Osteoblast (primary cell): ENCODE measurements around the gene PITX3. TPM values are rescaled to one million over a fixed set of nuclear protein-coding genes. Genes with fewer than 3 reads are reported as not detected.

ENCODE experiments used
- DNase-seq: peaks from one replicate; pipeline ENCODE4 v3.0.0; 2011; ENCODE audit warnings: low spot score, mixed read lengths; ENCODE audit not compliant: insufficient read length; ENCODE audit errors: missing footprints
- H2AFZ ChIP-seq: 2 replicates; pipeline ENCODE4 v1.6.0; 2011; ENCODE audit warnings: mild to moderate bottlenecking, low read length
- H3K27ac ChIP-seq: 2 replicates; pipeline ENCODE4 v1.5.1; 2011; ENCODE audit warnings: mild to moderate bottlenecking, low read depth, low read length, moderate library complexity
- H3K27me3 ChIP-seq: 2 replicates; pipeline ENCODE4 v1.6.0; 2012; ENCODE audit warnings: mild to moderate bottlenecking, control low read depth, inconsistent platforms, low read length, moderate library complexity; ENCODE audit not compliant: insufficient read depth
- H3K36me3 ChIP-seq: 2 replicates; pipeline ENCODE4 v1.5.1; 2011; ENCODE audit warnings: mild to moderate bottlenecking, low read length, control low read depth, moderate library complexity; ENCODE audit not compliant: insufficient read depth
- H3K4me1 ChIP-seq: 2 replicates; pipeline ENCODE4 v1.5.1; 2011; ENCODE audit warnings: mild to moderate bottlenecking, low read length, control low read depth, moderate library complexity; ENCODE audit not compliant: insufficient read depth
- H3K4me2 ChIP-seq: 2 replicates; pipeline ENCODE4 v1.6.0; 2011; ENCODE audit warnings: mild to moderate bottlenecking, low read length; ENCODE audit not compliant: insufficient read depth
- H3K4me3 ChIP-seq: fragments of 200-600 bp; sonication (generic); 3 replicates; pipeline ENCODE4 v1.5.1; 2012; ENCODE audit warnings: mild to moderate bottlenecking, low read length, inconsistent platforms; ENCODE audit not compliant: insufficient read depth
- H3K79me2 ChIP-seq: 2 replicates; pipeline ENCODE4 v1.6.0; 2012; ENCODE audit warnings: mild to moderate bottlenecking, low read length, control low read depth, inconsistent platforms; ENCODE audit not compliant: insufficient read depth
- H3K9me3 ChIP-seq: 2 replicates; pipeline ENCODE4 v1.5.1; 2011; ENCODE audit warnings: low read depth, low read length, control low read depth
- H4K20me1 ChIP-seq: 2 replicates; pipeline ENCODE4 v1.6.0; 2012; ENCODE audit warnings: mild to moderate bottlenecking, low read length, control low read depth; ENCODE audit not compliant: insufficient read depth
- CTCF ChIP-seq: IDR thresholded peaks from 2 replicates; pipeline ENCODE4 v1.5.1; 2011; ENCODE audit warnings: mild to moderate bottlenecking, low read depth, low read length, moderate library complexity; ENCODE audit errors: extremely low read depth
- total RNA-seq: library from RNA; depleted of rRNA; stranded (reverse); fragments of >200 nt; gene quantifications from 2 replicates; pipeline ENCODE4 v1.2.3, GENCODE V29; 2012

Gene PITX3
- total RNA-seq, 1 donor = under 0.01 TPM

- H3K79me2 ChIP-seq = peaks cover 90% of the 10 kb centered on the region
- TF ChIP-seq CTCF = no peak
- peaks cover 6% of the 10 kb centered on the region for H3K36me3 ChIP-seq
Measured at GRCh38 chr10:102283890-102284289, 42.6 kb upstream of the PITX3 start.

GRCh38 chr10:102283488-102283887 lies 42.2 kb upstream of the PITX3 start:
- Histone ChIP-seq H3K27ac (no peak overlapping the region), H4K20me1 (peaks cover 71% of the 10 kb centered on the region), H3K4me1 (peaks cover 10% of the 10 kb centered on the region), H3K4me2 (no peak overlapping the region), H3K27me3 (no peaks in the 10 kb centered on the region), H3K4me3 (no peak overlapping the region), H2AFZ (no peak overlapping the region), H3K79me2 (peaks cover 91% of the 10 kb centered on the region), H3K36me3 (peaks cover 6% of the 10 kb centered on the region), H3K9me3 (no peaks in the 10 kb centered on the region)
- no peak for DNase-seq
- TF ChIP-seq CTCF = no peak

More at GRCh38 chr10:102283890-102284289, 42.6 kb upstream of the PITX3 start:
- no peaks in the 10 kb centered on the region for H3K27me3 ChIP-seq
- no peaks in the 10 kb centered on the region for H3K9me3 ChIP-seq
- H3K4me2 ChIP-seq = no peak overlapping the region
- no peak for DNase-seq
- peaks cover 68% of the 10 kb centered on the region for H4K20me1 ChIP-seq
- peaks cover 10% of the 10 kb centered on the region for H3K4me1 ChIP-seq
- no peak overlapping the region for H3K4me3 ChIP-seq
- no peak overlapping the region for H3K27ac ChIP-seq
- no peak overlapping the region for H2AFZ ChIP-seq

GRCh38 chr10:102281102-102281487 lies 39.8 kb upstream of the PITX3 start:
- TF ChIP-seq CTCF = no peak
- Histone ChIP-seq H4K20me1 (peaks cover 68% of the 10 kb centered on the region), H2AFZ (no peak overlapping the region), H3K4me2 (peak overlapping the region; percentile 62), H3K9me3 (no peaks in the 10 kb centered on the region), H3K36me3 (peaks cover 11% of the 10 kb centered on the region), H3K79me2 (peaks cover 91% of the 10 kb centered on the region), H3K4me1 (peaks cover 10% of the 10 kb centered on the region), H3K27ac (peak overlapping the region; percentile 24), H3K27me3 (no peaks in the 10 kb centered on the region), H3K4me3 (peak overlapping the region; percentile 16)
- DNase-seq = no peak

- H2AFZ ChIP-seq = no peak overlapping the region
- peaks cover 90% of the 10 kb centered on the region for H3K79me2 ChIP-seq
- H3K4me3 ChIP-seq = peak overlapping the region; percentile 16
- peaks cover 11% of the 10 kb centered on the region for H3K36me3 ChIP-seq
- no peak for DNase-seq
- H3K4me1 ChIP-seq = peaks cover 10% of the 10 kb centered on the region
- H3K4me2 ChIP-seq = peak overlapping the region; percentile 62
- TF ChIP-seq CTCF = no peak
- peak overlapping the region; percentile 24 for H3K27ac ChIP-seq
- peaks cover 66% of the 10 kb centered on the region for H4K20me1 ChIP-seq
- no peaks in the 10 kb centered on the region for H3K9me3 ChIP-seq
- H3K27me3 ChIP-seq = no peaks in the 10 kb centered on the region
Measured at GRCh38 chr10:102280397-102281101, 39.2 kb upstream of the PITX3 start.
